Breast epithelium (tissue), 4 donors: ENCODE results near the gene PCAT6. TPM values are rescaled to one million over a fixed set of nuclear protein-coding genes. Genes with fewer than 3 reads are reported as not detected.

Experiments used
- DNase-seq, 2 donors: peaks; one replicate each; pipeline ENCODE4 v3.0.0-alpha.2; 2019; ENCODE audit warnings: low spot score in 2 of 2
- H3K27ac ChIP-seq, 2 donors: fragments of 200-600 bp; sonication (generic) in 1 of 2; one replicate each; pipeline ENCODE4 v1.5.1; 2016 to 2019; ENCODE audit warnings: mild to moderate bottlenecking in 1 of 2
- H3K27me3 ChIP-seq, 2 donors: fragments of 200-600 bp; sonication (generic) in 1 of 2; one replicate each; pipeline versions ENCODE4 v1.5.1 to v1.6.0; 2017 to 2019; ENCODE audit warnings: control low read depth in 1 of 2, mild to moderate bottlenecking in 1 of 2
- H3K36me3 ChIP-seq: fragments of 200-600 bp; one replicate; pipeline ENCODE4 v1.5.1; 2019
- H3K4me1 ChIP-seq, 2 donors: fragments of 200-600 bp; sonication (generic); one replicate each; pipeline ENCODE4 v1.5.1; 2016 to 2019; ENCODE audit warnings: control low read depth in 1 of 2
- H3K4me3 ChIP-seq, 3 donors: fragments of 200-600 bp; sonication (generic); 1 replicate in 2 of 3; 2 replicates in 1 of 3; pipeline ENCODE4 v1.5.1; 2016 to 2019; ENCODE audit warnings: mild to moderate bottlenecking in 3 of 3, moderate library complexity in 2 of 3
- H3K9me3 ChIP-seq, 2 donors: fragments of 200-600 bp; sonication (generic) in 1 of 2; one replicate each; pipeline ENCODE4 v1.5.1; 2016 to 2019; ENCODE audit warnings: control low read depth in 1 of 2
- CTCF ChIP-seq, 3 donors: fragments of 450-650 bp; IDR thresholded peaks; one replicate each; pipeline ENCODE4 v1.5.1; 2016 to 2017; ENCODE audit warnings: antibody characterized with exemption in 3 of 3, mild to moderate bottlenecking in 3 of 3, moderate library complexity in 3 of 3
- POLR2A ChIP-seq: fragments of 450-650 bp; IDR thresholded peaks from one replicate; pipeline ENCODE4 v1.6.1; 2016; ENCODE audit warnings: antibody characterized with exemption, mild to moderate bottlenecking, moderate library complexity
- POLR2AphosphoS5 ChIP-seq, 3 donors: sonication (generic); formaldehyde crosslinking; IDR thresholded peaks; one replicate each; pipeline ENCODE4 v1.6.1; 2017; ENCODE audit warnings: antibody characterized with exemption in 3 of 3
- intact Hi-C: fragments of 100-400 bp; cut with DNase I; formaldehyde crosslinking; loops from one replicate; pipeline ENCODE4 v1.15.1; 2023; ENCODE audit warnings: low total_unique reads
- total RNA-seq, 3 donors: library from RNA; depleted of rRNA; stranded (reverse); fragments of >200 nt; gene quantifications; one replicate each; pipeline ENCODE4 v1.1.0, GENCODE V29; 2016

The PCAT6 gene
- 1 to 10 TPM in 1 of 3 donors, not detected in 2; 1.8 TPM for total RNA-seq

GRCh38 chr1:202810615-202811295, at the start of gene PCAT6:
TSS of gene PCAT6 (plus strand) at chr1:202810954.
- intact Hi-C loops = no loop called here
- Histone ChIP-seq H3K27me3 (no peaks in the 10 kb centered on the region), H3K4me1 (peaks cover 0 to 3% of the 10 kb centered on the region in 2 donors), H3K4me3 (peak within 1 kb of the TSS; percentile 73 to 97 (median 81)), H3K36me3 (no peaks in the 10 kb centered on the region), H3K9me3 (no peaks in the 10 kb centered on the region), H3K27ac (peak within 1 kb of the TSS; percentile 94 to 95)
- DNase-seq = peak; percentile 93 to 95
- TF ChIP-seq POLR2A (peak; percentile 91), CTCF (IDR thresholded peaks at IDR 0.05) (no peak), POLR2AphosphoS5 (IDR thresholded peaks at IDR 0.05) (peak; percentile 76 to 93 (median 86))

DNA sequence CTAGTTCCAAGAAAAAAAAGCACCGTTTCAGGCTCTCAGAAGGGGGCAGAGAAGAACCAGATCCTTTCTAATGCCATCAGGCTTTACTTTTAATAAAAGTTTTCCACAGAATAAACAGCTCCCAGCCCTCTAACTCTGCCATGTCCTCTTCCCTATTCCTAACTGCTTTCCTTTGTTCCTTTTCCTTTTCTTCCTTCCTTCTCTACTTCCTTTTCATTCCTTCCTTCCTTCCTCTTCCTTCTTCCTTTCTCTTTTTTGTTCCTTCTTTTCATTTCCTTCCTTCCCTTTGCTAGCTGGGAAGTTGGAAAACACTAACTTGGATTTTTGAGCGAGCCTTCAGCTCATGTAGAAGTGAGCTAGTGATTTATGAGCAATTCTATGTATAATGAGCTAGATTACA, 48.7 kb upstream of the PCAT6 start:
- Histone ChIP-seq H3K27me3 (no peaks in the 10 kb centered on the region), H3K4me1 (no peaks in the 10 kb centered on the region), H3K4me3 (no peak overlapping the region), H3K9me3 (no peaks in the 10 kb centered on the region), H3K27ac (no peak overlapping the region), H3K36me3 (peaks cover 8% of the 10 kb centered on the region)
- no peak for DNase-seq
- intact Hi-C loops = no loop called here
- no peak for TF ChIP-seq POLR2A
- no peak for TF ChIP-seq POLR2AphosphoS5 (IDR thresholded peaks at IDR 0.05)
- TF ChIP-seq CTCF (IDR thresholded peaks at IDR 0.05) = no peak

GRCh38 chr1:202765721-202766120, 45.0 kb upstream of the PCAT6 start:
- H3K36me3 ChIP-seq = peaks cover 8% of the 10 kb centered on the region
- intact Hi-C loops = no loop called here
- H3K4me3 ChIP-seq = no peak overlapping the region
- H3K4me1 ChIP-seq = no peaks in the 10 kb centered on the region
- TF ChIP-seq POLR2AphosphoS5 (IDR thresholded peaks at IDR 0.05) = no peak
- no peak for TF ChIP-seq POLR2A
- TF ChIP-seq CTCF (IDR thresholded peaks at IDR 0.05) = no peak
- no peaks in the 10 kb centered on the region for H3K27me3 ChIP-seq
- H3K9me3 ChIP-seq = no peaks in the 10 kb centered on the region
- no peak overlapping the region for H3K27ac ChIP-seq
- no peak for DNase-seq

- peaks cover 10% of the 10 kb centered on the region for H3K36me3 ChIP-seq
- H3K27me3 ChIP-seq = no peaks in the 10 kb centered on the region
- no peak overlapping the region for H3K27ac ChIP-seq
- H3K4me3 ChIP-seq = no peak overlapping the region
- no peaks in the 10 kb centered on the region for H3K4me1 ChIP-seq
- no peak for DNase-seq
- intact Hi-C loops = no loop called here
- TF ChIP-seq POLR2AphosphoS5 (IDR thresholded peaks at IDR 0.05) = no peak
- no peak for TF ChIP-seq CTCF (IDR thresholded peaks at IDR 0.05)
- H3K9me3 ChIP-seq = no peaks in the 10 kb centered on the region
These were observed 40.6 kb upstream of the PCAT6 start for GRCh38 chr1:202770135-202770534.

DNA sequence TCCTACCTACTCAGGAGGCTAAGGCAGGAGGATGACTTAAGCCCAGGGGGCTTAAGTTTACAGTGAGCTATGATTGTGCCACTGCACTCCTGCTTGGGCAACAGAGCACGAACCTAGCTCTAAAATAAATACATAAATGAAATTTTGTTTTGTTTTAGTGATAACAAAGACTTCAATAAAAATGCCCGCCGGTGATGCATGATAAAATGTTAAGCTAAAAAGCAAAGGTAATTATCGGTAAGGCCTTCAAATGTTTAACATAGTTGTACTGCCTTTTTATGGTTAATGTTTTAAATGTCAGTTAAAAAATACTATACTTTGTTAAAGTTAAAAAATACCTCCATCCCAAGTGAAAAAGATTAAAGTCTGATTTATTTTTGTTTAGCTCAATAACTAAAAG, 29.6 kb upstream of the PCAT6 start:
- DNase-seq = no peak
- Histone ChIP-seq H3K36me3 (no peaks in the 10 kb centered on the region), H3K27ac (no peak overlapping the region), H3K4me1 (peaks cover 0 to 4% of the 10 kb centered on the region in 2 donors), H3K4me3 (no peak overlapping the region), H3K9me3 (no peaks in the 10 kb centered on the region), H3K27me3 (no peaks in the 10 kb centered on the region)
- TF ChIP-seq CTCF (IDR thresholded peaks at IDR 0.05) (no peak), POLR2A (no peak), POLR2AphosphoS5 (IDR thresholded peaks at IDR 0.05) (no peak)
- intact Hi-C loops = no loop called here
